GM23338 (cell line): ENCODE results near the gene PEAR1. TPM values are rescaled to one million over a fixed set of nuclear protein-coding genes. Genes with fewer than 3 reads are reported as not detected.

ENCODE experiments used
- ATAC-seq: fragments of 200-7000 bp; cut with Tn5 transposase; 3 replicates; pipeline ENCODE4 v1.9.1; 2020
- DNase-seq: peaks from one replicate; pipeline ENCODE4 v3.0.0-alpha.2; 2015; ENCODE audit warnings: low spot score
- H2AFZ ChIP-seq: fragments of 200-600 bp; sonication (generic); 2 replicates; pipeline ENCODE4 v1.8.0; 2016; ENCODE audit warnings: antibody characterized with exemption, mild to moderate bottlenecking, moderate library complexity
- H3F3A ChIP-seq: fragments of 200-600 bp; sonication (generic); replicated peaks from 2 replicates; pipeline ENCODE4 v1.8.0; 2017; ENCODE audit warnings: antibody characterized with exemption, mixed run types, low read depth
- H3K27ac ChIP-seq: fragments of 200-600 bp; sonication (generic); 2 replicates; pipeline ENCODE4 v1.6.1; 2016; ENCODE audit warnings: low read depth
- H3K27me3 ChIP-seq: fragments of 200-600 bp; sonication (generic); 2 replicates; pipeline ENCODE4 v1.8.0; 2016; ENCODE audit warnings: mild to moderate bottlenecking, mixed run types, moderate library complexity; ENCODE audit not compliant: insufficient read depth
- H3K36me3 ChIP-seq: fragments of 200-600 bp; sonication (generic); 2 replicates; pipeline ENCODE4 v1.8.0; 2016; ENCODE audit warnings: mild to moderate bottlenecking; ENCODE audit not compliant: insufficient read depth
- H3K4me1 ChIP-seq: fragments of 200-600 bp; sonication (generic); 2 replicates; pipeline ENCODE4 v1.8.0; 2016; ENCODE audit warnings: mild to moderate bottlenecking, moderate library complexity; ENCODE audit not compliant: insufficient read depth
- H3K4me2 ChIP-seq: fragments of 200-600 bp; sonication (generic); 2 replicates; pipeline ENCODE4 v1.7.1; 2017; ENCODE audit warnings: mixed run types
- H3K4me3 ChIP-seq: fragments of 200-600 bp; sonication (generic); 2 replicates; pipeline ENCODE4 v1.6.1; 2016; ENCODE audit warnings: mixed run types
- H3K79me2 ChIP-seq: fragments of 200-600 bp; sonication (generic); replicated peaks from 2 replicates; pipeline ENCODE4 v1.8.0; 2017; ENCODE audit warnings: mild to moderate bottlenecking; ENCODE audit not compliant: insufficient read depth
- H3K9me2 ChIP-seq: fragments of 200-600 bp; sonication (generic); 2 replicates; pipeline ENCODE4 v1.8.0; 2017; ENCODE audit not compliant: insufficient read depth
- H4K20me1 ChIP-seq: fragments of 200-600 bp; sonication (generic); replicated peaks from 2 replicates; pipeline ENCODE4 v1.8.0; 2017; ENCODE audit warnings: mild to moderate bottlenecking; ENCODE audit not compliant: insufficient read depth
- H3K27ac Mint-ChIP-seq: 2 replicates; pipeline ENCODE4 v1.8.0; 2020; ENCODE audit warnings: inconsistent platforms, mild to moderate bottlenecking, moderate library complexity, mixed read lengths
- H3K27me3 Mint-ChIP-seq: 3 replicates; pipeline ENCODE4 v1.8.0; 2022; ENCODE audit warnings: low read depth, mild to moderate bottlenecking, moderate library complexity, mixed read lengths, inconsistent platforms; ENCODE audit not compliant: insufficient read depth, poor library complexity
- H3K36me3 Mint-ChIP-seq: 3 replicates; pipeline ENCODE4 v1.8.0; 2021; ENCODE audit warnings: low read depth, mild to moderate bottlenecking, inconsistent platforms, moderate library complexity, mixed read lengths
- H3K4me1 Mint-ChIP-seq: 3 replicates; pipeline ENCODE4 v1.8.0; 2020; ENCODE audit warnings: mild to moderate bottlenecking, inconsistent platforms, mixed read lengths
- H3K4me3 Mint-ChIP-seq: 3 replicates; pipeline ENCODE4 v1.8.0; 2021; ENCODE audit warnings: moderate library complexity, mild to moderate bottlenecking, inconsistent platforms, mixed read lengths
- H3K9me3 Mint-ChIP-seq: 3 replicates; pipeline ENCODE4 v1.8.0; 2020; ENCODE audit warnings: moderate library complexity, mild to moderate bottlenecking, inconsistent platforms, mixed read lengths
- CREB1 ChIP-seq: fragments of 250-450 bp; sonication (Bioruptor Pico); IDR thresholded peaks from 2 replicates; pipeline ENCODE4 v1.5.0; 2020; ENCODE audit warnings: low read depth, mild to moderate bottlenecking, moderate library complexity
- CTCF ChIP-seq, 2 experiments: fragments of 200-600 bp in 1 of 2; sonication (generic) in 1 of 2; conservative IDR thresholded peaks; 2 replicates each; pipeline versions ENCODE4 v1.5.1 to v1.6.1; 2016 to 2017; ENCODE audit warnings: antibody characterized with exemption in 2 of 2, low read depth in 2 of 2, mild to moderate bottlenecking in 2 of 2, moderate library complexity in 1 of 2
- EZH2 ChIP-seq: fragments of 200-600 bp; sonication (generic); IDR thresholded peaks from one replicate; pipeline ENCODE4 v1.8.0; 2017; ENCODE audit warnings: antibody characterized with exemption, mild to moderate bottlenecking, low read depth; ENCODE audit not compliant: unreplicated experiment
- EZH2phosphoT487 ChIP-seq: fragments of 200-600 bp; sonication (generic); IDR thresholded peaks from one replicate; pipeline ENCODE4 v1.8.1; 2018; ENCODE audit warnings: antibody characterized with exemption; ENCODE audit not compliant: unreplicated experiment
- NANOG ChIP-seq: IDR thresholded peaks from 2 replicates; pipeline ENCODE4 v1.6.1; 2016; ENCODE audit warnings: antibody characterized with exemption, borderline replicate concordance
- POLR2AphosphoS5 ChIP-seq: IDR thresholded peaks from 2 replicates; pipeline ENCODE4 v1.6.1; 2016; ENCODE audit warnings: antibody characterized with exemption, low read depth
- REST ChIP-seq: IDR thresholded peaks from one replicate; pipeline ENCODE4 v1.6.1; 2018; ENCODE audit warnings: antibody characterized with exemption; ENCODE audit not compliant: unreplicated experiment
- ZNF462 ChIP-seq: fragments of 250-450 bp; sonication (Bioruptor Pico); IDR thresholded peaks from 2 replicates; pipeline ENCODE4 v1.5.0; 2020; ENCODE audit warnings: mild to moderate bottlenecking, moderate library complexity
- polyA plus RNA-seq: library from polyadenylated mRNA; unstranded; fragments of >200 nt; fragmentation: Nextera tagmentation; extraction: Ambion mirVana; gene quantifications from 2 replicates; pipeline ENCODE4 v1.2.1, GENCODE V29; 2016
- total RNA-seq: library from RNA; depleted of rRNA; stranded (reverse); fragments of >200 nt; shearing (Covaris generic); gene quantifications from 2 replicates; pipeline ENCODE4 v1.2.3, GENCODE V29; 2014

The PEAR1 gene
- total and polyA plus RNA-seq, 2 experiments from 2014 or later: 0.28 to 0.47 TPM

GRCh38 chr1:156931974-156932710 lies 38.6 kb downstream of the PEAR1 start (continued):
- TF ChIP-seq ZNF462 (CRISPR knock-in tag) (no peak), REST (no peak)

GRCh38 chr1:156933136-156933535 lies 39.6 kb downstream of the PEAR1 start:
- Mint-ChIP-seq H3K4me1 (peaks cover 40% of the 10 kb centered on the region), H3K4me3 (no peak overlapping the region), H3K27me3 (peaks cover 42% of the 10 kb centered on the region), H3K9me3 (no peaks in the 10 kb centered on the region; the same call in 2 of the 3 replicates), H3K27ac (no peak overlapping the region), H3K36me3 (peaks cover 10% of the 10 kb centered on the region)
- H3K9me2 ChIP-seq: no peaks in the 10 kb centered on the region
- no peak overlapping the region for H2AFZ ChIP-seq
- H3K4me2 ChIP-seq: no peak overlapping the region
- no peak overlapping the region for H3K4me3 ChIP-seq
- no peak for DNase-seq
- ATAC-seq: peak; percentile 12
- H3K79me2 ChIP-seq: no peaks in the 10 kb centered on the region
- no peaks in the 10 kb centered on the region for H3K36me3 ChIP-seq
- peaks cover 32% of the 10 kb centered on the region for H3K27me3 ChIP-seq
- no peaks in the 10 kb centered on the region; the same call in 1 of the 2 replicates for H3K4me1 ChIP-seq
- no peak overlapping the region for H3K27ac ChIP-seq
- no peaks in the 10 kb centered on the region for H3F3A ChIP-seq
- no peaks in the 10 kb centered on the region for H4K20me1 ChIP-seq
- TF ChIP-seq CTCF (conservative IDR thresholded peaks at IDR 0.05; ENCODE audit: low read depth in 2 of 2) (no peak), CREB1 (CRISPR knock-in tag) (no peak), POLR2AphosphoS5 (no peak), REST (no peak), EZH2 (no peak), NANOG (no peak), EZH2phosphoT487 (no peak)
